Measurements from ENCODE around the gene TRAF2. TPM values are rescaled to one million over a fixed set of nuclear protein-coding genes. Genes with fewer than 3 reads are reported as not detected.

TRAF2 gene
- total and polyA plus RNA-seq, 9 of the 15 experiments (the other 6 are each of a cell fraction or from before 2014, with no cell fraction given) = 0.24 to 45.2 (median 18.0) TPM

DNA sequence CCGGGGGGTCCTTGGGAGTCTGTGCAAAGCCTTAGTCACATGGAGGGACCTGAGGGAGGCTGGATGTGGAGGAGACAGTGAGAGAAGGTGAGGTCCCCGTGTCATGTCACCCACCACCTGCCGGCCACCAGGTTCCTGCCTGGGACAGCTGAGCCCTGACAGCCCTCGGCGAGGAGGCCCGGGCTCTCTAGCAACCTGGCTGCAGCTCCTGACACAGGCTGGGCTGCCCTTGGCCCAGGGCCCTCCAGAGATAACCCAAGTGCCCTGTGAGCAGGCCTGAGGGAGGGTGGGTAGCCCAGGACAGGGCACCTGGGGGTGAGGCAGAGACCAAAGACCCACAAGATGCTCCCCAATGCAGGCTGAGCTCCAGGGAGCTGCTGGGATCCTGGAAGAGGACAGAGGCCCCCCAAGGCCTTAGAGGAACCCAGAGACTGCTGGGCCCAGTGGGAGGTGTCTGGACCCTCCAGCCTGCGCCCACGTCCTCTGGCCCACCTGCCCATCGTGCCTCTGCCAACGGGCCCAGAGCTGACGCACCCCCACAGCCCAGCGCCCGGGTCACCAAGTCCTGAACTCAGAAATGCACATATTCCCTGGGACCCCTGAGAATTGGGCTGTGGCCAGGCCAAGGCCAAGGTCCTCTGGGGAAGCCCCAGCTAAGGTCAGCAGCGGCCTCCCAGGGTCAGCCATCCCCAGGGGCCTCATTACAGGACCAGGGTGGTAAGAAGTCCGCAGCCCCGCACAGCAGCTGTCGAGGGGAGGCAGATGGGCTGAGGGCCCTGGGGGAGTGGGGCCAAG, 82.2 kb downstream of the TRAF2 start (continued):
- TF ChIP-seq MBD1 (CRISPR knock-in tag; IDR thresholded peaks at IDR 0.05) = no peak

DNA sequence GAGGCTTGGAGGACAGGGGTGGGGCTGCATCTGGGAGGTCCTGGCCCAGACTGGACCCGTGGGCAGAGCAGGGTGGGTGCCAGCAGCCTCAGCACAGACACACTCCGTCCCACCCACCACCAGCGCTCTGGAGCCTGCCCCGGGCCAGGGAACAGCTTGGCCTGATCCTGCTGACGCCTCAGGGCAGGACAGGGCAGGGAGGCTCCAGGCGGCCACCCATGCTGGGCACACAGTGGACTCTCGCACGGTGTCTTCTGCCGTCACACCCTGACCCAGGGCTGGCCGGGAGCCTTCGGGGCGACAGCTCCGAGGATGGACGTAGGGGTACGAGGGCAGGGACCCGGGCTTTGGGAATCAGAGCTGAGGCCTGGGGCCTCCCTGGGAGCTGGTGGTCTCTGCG, 82.8 kb downstream of the TRAF2 start:
- FAIRE-seq = no peak
- Histone ChIP-seq H3K27ac (ENCODE audit: extremely low read depth, low read depth, low read length) (no peak overlapping the region), H2AFZ (ENCODE audit: low read depth, low read length) (no peak overlapping the region), H3K79me2 (ENCODE audit: control insufficient read depth, insufficient read depth, low read length) (no peaks in the 10 kb centered on the region), H3K4me2 (ENCODE audit: insufficient read depth, low read length) (no peak overlapping the region), H4K20me1 (replicated peaks; ENCODE audit: control insufficient read depth, insufficient read depth, low read length) (no peaks in the 10 kb centered on the region), H3K9me3 (replicated peaks; ENCODE audit: control insufficient read depth, insufficient read depth, low read depth, low read length) (no peaks in the 10 kb centered on the region), H3K4me3 (no peak overlapping the region), H3K27me3 (ENCODE audit: control insufficient read depth in 2 of 2, insufficient read depth in 2 of 2, low read length in 2 of 2) (no peaks in the 10 kb centered on the region), H3K4me1 (replicated peaks in 1 of 2; ENCODE audit: control insufficient read depth in 2 of 2, insufficient read depth in 2 of 2, low read length in 2 of 2) (peaks cover 16 to 76% of the 10 kb centered on the region in 2 experiments; a peak in 4 of 5 replicates), H3K9me1 (ENCODE audit: control insufficient read depth, insufficient read depth, low read length) (no peaks in the 10 kb centered on the region), H3K9ac (ENCODE audit: insufficient read depth in 1 of 2, low read depth in 2 of 2, low read length in 2 of 2) (peak overlapping the region in 1 of 2 experiments; percentile 58; a peak in 2 of 4 replicates), H3K36me3 (ENCODE audit: control insufficient read depth, insufficient read depth, low read length) (no peaks in the 10 kb centered on the region)
- in situ Hi-C loops (cut with MboI) (no loop called here), intact Hi-C loops (cut with micrococcal nuclease) (no loop called here)
- ATAC-seq = no peak
- 76% methylated on average over 17 of the region's 17 CpGs for WGBS (ENCODE audit: insufficient coverage, low coverage, missing lambda C conversion rate)
- no peak for DNase-seq (ENCODE audit: extremely low read depth in 1 of 4, low spot score in 3 of 4)
- BruUV-seq (replicated peaks) = no TSS peak
- POLR2A ChIA-PET = interaction anchor here (0.7 kb wide), 1 partner anchor 30 kb away, joined by 3 read pairs; no protein-coding TSS in a partner anchor
- CTCF ChIA-PET (ENCODE audit: low intra/inter-chr PET ratio) = no interaction called here
- TF ChIP-seq BRF1 (IDR thresholded peaks at IDR 0.05; ENCODE audit: borderline replicate concordance, extremely low read depth, insufficient read length) = no peak
- no peak for TF ChIP-seq ZNF589 (CRISPR knock-in tag; IDR thresholded peaks at IDR 0.05; ENCODE audit: low read depth)
- TF ChIP-seq ZNF232 (CRISPR knock-in tag; IDR thresholded peaks at IDR 0.05) = no peak
- TF ChIP-seq GATAD2A (IDR thresholded peaks at IDR 0.05) = no peak
- TF ChIP-seq KLF16 (IDR thresholded peaks at IDR 0.05) = no peak
- TF ChIP-seq ZFP1 (CRISPR knock-in tag; IDR thresholded peaks at IDR 0.05) = no peak
- no peak for TF ChIP-seq NR4A1 (CRISPR knock-in tag; IDR thresholded peaks at IDR 0.05)
- no peak for TF ChIP-seq NR4A1 (tag; IDR thresholded peaks at IDR 0.05)
- TF ChIP-seq, protein P1, sequence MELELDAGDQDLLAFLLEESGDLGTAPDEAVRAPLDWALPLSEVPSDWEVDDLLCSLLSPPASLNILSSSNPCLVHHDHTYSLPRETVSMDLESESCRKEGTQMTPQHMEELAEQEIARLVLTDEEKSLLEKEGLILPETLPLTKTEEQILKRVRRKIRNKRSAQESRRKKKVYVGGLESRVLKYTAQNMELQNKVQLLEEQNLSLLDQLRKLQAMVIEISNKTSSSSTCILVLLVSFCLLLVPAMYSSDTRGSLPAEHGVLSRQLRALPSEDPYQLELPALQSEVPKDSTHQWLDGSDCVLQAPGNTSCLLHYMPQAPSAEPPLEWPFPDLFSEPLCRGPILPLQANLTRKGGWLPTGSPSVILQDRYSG (tag; conservative IDR thresholded peaks at IDR 0.05; ENCODE audit: low read depth) = no peak
- TF ChIP-seq CREBBP (IDR thresholded peaks at IDR 0.05; ENCODE audit: low read depth, low read length) = no peak
- TF ChIP-seq, protein P2, sequence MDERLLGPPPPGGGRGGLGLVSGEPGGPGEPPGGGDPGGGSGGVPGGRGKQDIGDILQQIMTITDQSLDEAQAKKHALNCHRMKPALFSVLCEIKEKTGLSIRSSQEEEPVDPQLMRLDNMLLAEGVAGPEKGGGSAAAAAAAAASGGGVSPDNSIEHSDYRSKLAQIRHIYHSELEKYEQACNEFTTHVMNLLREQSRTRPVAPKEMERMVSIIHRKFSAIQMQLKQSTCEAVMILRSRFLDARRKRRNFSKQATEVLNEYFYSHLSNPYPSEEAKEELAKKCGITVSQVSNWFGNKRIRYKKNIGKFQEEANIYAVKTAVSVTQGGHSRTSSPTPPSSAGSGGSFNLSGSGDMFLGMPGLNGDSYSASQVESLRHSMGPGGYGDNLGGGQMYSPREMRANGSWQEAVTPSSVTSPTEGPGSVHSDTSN (CRISPR knock-in tag; IDR thresholded peaks at IDR 0.05; ENCODE audit: low read depth) = no peak
- TF ChIP-seq, protein P2 (tag; conservative IDR thresholded peaks at IDR 0.05; ENCODE audit: low read depth) = no peak
- no peak for TF ChIP-seq ZNF174 (CRISPR knock-in tag; IDR thresholded peaks at IDR 0.05)
- no peak for TF ChIP-seq ZFX (CRISPR knock-in tag; IDR thresholded peaks at IDR 0.05)
